Left ventricle myocardium inferior (tissue), 1 donor: ENCODE data around the gene ATG7. TPM values are rescaled to one million over a fixed set of nuclear protein-coding genes. Genes with fewer than 3 reads are reported as not detected.

ENCODE experiments used
- DNase-seq: peaks from one replicate; pipeline ENCODE4 v3.0.0-alpha.2; 2020
- H3K27ac ChIP-seq: fragments of 200-600 bp; replicated peaks from 2 replicates; pipeline ENCODE4 v1.8.0; 2021
- H3K27me3 ChIP-seq: fragments of 200-600 bp; 2 replicates; pipeline ENCODE4 v1.8.0; 2021; ENCODE audit warnings: low read depth
- H3K36me3 ChIP-seq: fragments of 200-600 bp; 2 replicates; pipeline ENCODE4 v1.8.0; 2021
- H3K4me1 ChIP-seq: fragments of 200-600 bp; 2 replicates; pipeline ENCODE4 v1.8.0; 2021
- H3K4me3 ChIP-seq: fragments of 200-600 bp; 2 replicates; pipeline ENCODE4 v1.8.0; 2021; ENCODE audit warnings: mild to moderate bottlenecking, moderate library complexity
- H3K9me3 ChIP-seq: fragments of 200-600 bp; replicated peaks from 2 replicates; pipeline ENCODE4 v1.8.0; 2021
- intact Hi-C: fragments of 100-400 bp; cut with micrococcal nuclease; formaldehyde crosslinking; loops from one replicate; pipeline ENCODE4 v1.11.0; 2022
- total RNA-seq: library from RNA; stranded (reverse); fragmentation: NEBNext Ultra II Directional; extraction: Animal tissue kit (Norgen Biotek cat#: 25700); gene quantifications from one replicate; pipeline ENCODE4 v1.2.1, GENCODE V29; 2021
- TF ChIP-seq, protein P1 (sequence below): fragments of 200-600 bp; IDR thresholded peaks from 2 replicates; pipeline ENCODE4 v1.8.0; 2021; ENCODE audit warnings: antibody characterized with exemption, mild to moderate bottlenecking, borderline replicate concordance
- donor health status: DM: no; HTN: yes; CAD: no; lungs with severe emphysema.

ATG7 gene
- total RNA-seq, 1 donor from 2014 or later, result 15.7 TPM

- Histone ChIP-seq H3K36me3 (peaks cover 36% of the 10 kb centered on the region), H3K4me3 (no peak overlapping the region), H3K27me3 (no peaks in the 10 kb centered on the region), H3K4me1 (peaks cover 35% of the 10 kb centered on the region), H3K27ac (peak overlapping the region; percentile 79), H3K9me3 (no peaks in the 10 kb centered on the region)
- peak; percentile 29 for DNase-seq
- TF ChIP-seq, protein P1, sequence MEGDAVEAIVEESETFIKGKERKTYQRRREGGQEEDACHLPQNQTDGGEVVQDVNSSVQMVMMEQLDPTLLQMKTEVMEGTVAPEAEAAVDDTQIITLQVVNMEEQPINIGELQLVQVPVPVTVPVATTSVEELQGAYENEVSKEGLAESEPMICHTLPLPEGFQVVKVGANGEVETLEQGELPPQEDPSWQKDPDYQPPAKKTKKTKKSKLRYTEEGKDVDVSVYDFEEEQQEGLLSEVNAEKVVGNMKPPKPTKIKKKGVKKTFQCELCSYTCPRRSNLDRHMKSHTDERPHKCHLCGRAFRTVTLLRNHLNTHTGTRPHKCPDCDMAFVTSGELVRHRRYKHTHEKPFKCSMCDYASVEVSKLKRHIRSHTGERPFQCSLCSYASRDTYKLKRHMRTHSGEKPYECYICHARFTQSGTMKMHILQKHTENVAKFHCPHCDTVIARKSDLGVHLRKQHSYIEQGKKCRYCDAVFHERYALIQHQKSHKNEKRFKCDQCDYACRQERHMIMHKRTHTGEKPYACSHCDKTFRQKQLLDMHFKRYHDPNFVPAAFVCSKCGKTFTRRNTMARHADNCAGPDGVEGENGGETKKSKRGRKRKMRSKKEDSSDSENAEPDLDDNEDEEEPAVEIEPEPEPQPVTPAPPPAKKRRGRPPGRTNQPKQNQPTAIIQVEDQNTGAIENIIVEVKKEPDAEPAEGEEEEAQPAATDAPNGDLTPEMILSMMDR, result no peak
- intact Hi-C loops, result no loop called here
These were observed 95.0 kb downstream of the ATG7 start for GRCh38 chr3:11367143-11367693.

DNA sequence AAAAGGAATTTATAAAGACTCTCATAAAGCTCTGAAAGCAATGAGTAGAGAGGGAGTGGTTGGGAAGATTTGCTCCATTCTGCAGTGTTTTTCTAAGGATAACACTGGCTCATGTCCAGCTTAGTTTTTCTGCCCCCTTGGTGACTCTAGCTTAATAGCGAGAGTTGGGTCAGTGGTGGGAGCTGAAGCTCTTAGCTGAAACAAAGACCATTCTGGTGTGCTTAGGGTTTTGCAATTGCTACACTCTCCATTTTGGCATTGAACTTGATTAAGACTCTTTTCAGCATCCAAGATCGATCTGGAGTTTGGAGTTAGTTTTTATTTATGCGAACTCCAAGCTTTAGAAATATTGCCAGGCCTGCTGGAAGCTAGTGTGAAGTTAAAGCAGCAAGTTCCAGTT, 98.0 kb downstream of the ATG7 start:
- no peak overlapping the region for H3K27ac ChIP-seq
- H3K9me3 ChIP-seq, result no peaks in the 10 kb centered on the region
- no peak for DNase-seq
- intact Hi-C loops, result no loop called here
- TF ChIP-seq, protein P1, result no peak
- peaks cover 35% of the 10 kb centered on the region for H3K4me1 ChIP-seq
- H3K36me3 ChIP-seq, result peaks cover 6% of the 10 kb centered on the region
- H3K4me3 ChIP-seq, result no peak overlapping the region
- no peaks in the 10 kb centered on the region for H3K27me3 ChIP-seq

GRCh38 chr3:11370966-11371365, 98.8 kb downstream of the ATG7 start:
- Histone ChIP-seq H3K9me3 (no peaks in the 10 kb centered on the region), H3K27ac (no peak overlapping the region), H3K4me1 (peaks cover 35% of the 10 kb centered on the region), H3K4me3 (no peak overlapping the region), H3K27me3 (no peaks in the 10 kb centered on the region), H3K36me3 (no peaks in the 10 kb centered on the region)
- intact Hi-C loops, result no loop called here
- TF ChIP-seq, protein P1, result no peak
- no peak for DNase-seq

GRCh38 chr3:11371747-11372146, 99.5 kb downstream of the ATG7 start:
- H3K4me3 ChIP-seq, result no peak overlapping the region
- DNase-seq, result no peak
- intact Hi-C loops, result no loop called here
- no peaks in the 10 kb centered on the region for H3K36me3 ChIP-seq
- TF ChIP-seq, protein P1, result no peak
- H3K27ac ChIP-seq, result no peak overlapping the region
- H3K4me1 ChIP-seq, result peaks cover 27% of the 10 kb centered on the region
- no peaks in the 10 kb centered on the region for H3K27me3 ChIP-seq
- H3K9me3 ChIP-seq, result no peaks in the 10 kb centered on the region

DNA sequence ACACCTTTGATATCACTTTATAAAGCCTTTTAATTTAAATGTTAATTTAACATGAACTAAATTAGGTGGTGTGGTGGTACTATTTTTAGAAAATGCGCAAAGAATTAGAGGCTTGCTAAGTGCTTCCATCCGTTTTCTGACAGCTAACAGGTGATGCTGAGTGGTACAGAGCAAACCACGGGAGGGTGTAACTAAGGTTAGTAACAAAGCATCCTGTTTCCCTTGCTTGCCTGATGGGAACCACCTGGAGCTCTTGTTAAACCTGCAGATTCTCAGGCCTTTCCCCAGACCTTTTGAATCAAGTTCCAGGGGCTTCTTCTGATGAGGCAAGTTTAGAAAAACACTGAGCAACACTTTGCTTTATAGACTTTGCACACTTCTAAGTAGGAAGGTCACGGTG, 101.0 kb downstream of the ATG7 start:
- no peak for DNase-seq
- Histone ChIP-seq H3K4me3 (no peak overlapping the region), H3K4me1 (peaks cover 16% of the 10 kb centered on the region), H3K27ac (no peak overlapping the region), H3K27me3 (no peaks in the 10 kb centered on the region), H3K36me3 (no peaks in the 10 kb centered on the region), H3K9me3 (no peaks in the 10 kb centered on the region)
- TF ChIP-seq, protein P1, result no peak
- intact Hi-C loops, result no loop called here

- Histone ChIP-seq H3K27ac (no peak overlapping the region), H3K36me3 (no peaks in the 10 kb centered on the region), H3K4me1 (peaks cover 13% of the 10 kb centered on the region), H3K27me3 (no peaks in the 10 kb centered on the region), H3K4me3 (no peak overlapping the region), H3K9me3 (no peaks in the 10 kb centered on the region)
- TF ChIP-seq, protein P1, result no peak
- DNase-seq, result no peak
- intact Hi-C loops, result no loop called here
These were observed 101.5 kb downstream of the ATG7 start for GRCh38 chr3:11373654-11374053.
